GM13976 (cell line): ENCODE results near the gene SNAI3.

Source experiments
- DNase-seq: peaks from one replicate; pipeline ENCODE4 v3.0.0; 2012; ENCODE audit warnings: low spot score
- in situ Hi-C: fragments of 300-500 bp; cut with MboI; formaldehyde crosslinking; loops from one replicate; pipeline ENCODE4 v1.12.0; 2022; ENCODE audit warnings: low sequenced_read_pairs, mixed read lengths, inconsistent platforms; ENCODE audit not compliant: unreplicated experiment
- TF ChIP-seq, protein P1 (sequence below): IDR thresholded peaks from 2 replicates; pipeline ENCODE4 v1.5.1; 2012; ENCODE audit warnings: borderline replicate concordance, mild to moderate bottlenecking; ENCODE audit not compliant: insufficient read depth; ENCODE audit errors: extremely low read depth, missing control alignments, control extremely low read depth

The SNAI3 gene

DNA sequence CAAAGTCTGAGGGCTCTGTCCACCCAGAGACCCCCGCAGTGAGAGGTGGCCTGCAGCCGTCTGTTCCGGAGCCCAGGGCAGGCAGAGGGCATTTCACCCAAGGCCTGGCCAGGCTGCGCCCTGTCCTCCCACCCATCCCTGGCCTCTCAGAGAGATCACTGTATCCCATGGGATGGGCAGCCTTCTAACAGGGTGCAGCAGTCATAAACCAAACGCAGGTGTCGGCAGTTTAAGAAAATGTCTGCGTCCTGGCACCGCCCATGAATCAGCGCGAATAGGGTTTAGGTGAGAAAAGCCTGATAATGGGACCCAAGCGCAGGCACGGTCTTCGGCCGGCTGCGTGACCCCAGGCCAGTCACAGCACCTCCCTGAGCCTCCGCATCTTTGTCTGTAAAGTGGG, 40.9 kb downstream of the SNAI3 start:
- in situ Hi-C loops, result no loop called here
- TF ChIP-seq, protein P1, sequence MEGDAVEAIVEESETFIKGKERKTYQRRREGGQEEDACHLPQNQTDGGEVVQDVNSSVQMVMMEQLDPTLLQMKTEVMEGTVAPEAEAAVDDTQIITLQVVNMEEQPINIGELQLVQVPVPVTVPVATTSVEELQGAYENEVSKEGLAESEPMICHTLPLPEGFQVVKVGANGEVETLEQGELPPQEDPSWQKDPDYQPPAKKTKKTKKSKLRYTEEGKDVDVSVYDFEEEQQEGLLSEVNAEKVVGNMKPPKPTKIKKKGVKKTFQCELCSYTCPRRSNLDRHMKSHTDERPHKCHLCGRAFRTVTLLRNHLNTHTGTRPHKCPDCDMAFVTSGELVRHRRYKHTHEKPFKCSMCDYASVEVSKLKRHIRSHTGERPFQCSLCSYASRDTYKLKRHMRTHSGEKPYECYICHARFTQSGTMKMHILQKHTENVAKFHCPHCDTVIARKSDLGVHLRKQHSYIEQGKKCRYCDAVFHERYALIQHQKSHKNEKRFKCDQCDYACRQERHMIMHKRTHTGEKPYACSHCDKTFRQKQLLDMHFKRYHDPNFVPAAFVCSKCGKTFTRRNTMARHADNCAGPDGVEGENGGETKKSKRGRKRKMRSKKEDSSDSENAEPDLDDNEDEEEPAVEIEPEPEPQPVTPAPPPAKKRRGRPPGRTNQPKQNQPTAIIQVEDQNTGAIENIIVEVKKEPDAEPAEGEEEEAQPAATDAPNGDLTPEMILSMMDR, result no peak
- DNase-seq, result no peak

DNA sequence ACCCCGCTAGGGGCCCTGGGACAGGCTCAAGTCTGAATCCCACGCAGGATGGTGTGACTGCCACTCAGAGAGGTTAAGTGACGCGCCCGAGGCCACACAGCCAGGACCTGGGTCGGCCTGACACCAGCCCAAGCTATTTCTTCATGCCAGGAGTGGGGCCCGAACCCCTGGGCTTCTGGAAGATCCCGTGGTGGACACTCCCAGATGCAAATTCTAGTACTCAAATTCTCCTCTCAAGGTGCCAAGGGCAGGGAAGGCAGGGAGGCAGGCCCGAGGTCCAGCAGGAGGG, 42.7 kb downstream of the SNAI3 start:
- in situ Hi-C loops, result no loop called here
- no peak for DNase-seq
- TF ChIP-seq, protein P1, result no peak

DNA sequence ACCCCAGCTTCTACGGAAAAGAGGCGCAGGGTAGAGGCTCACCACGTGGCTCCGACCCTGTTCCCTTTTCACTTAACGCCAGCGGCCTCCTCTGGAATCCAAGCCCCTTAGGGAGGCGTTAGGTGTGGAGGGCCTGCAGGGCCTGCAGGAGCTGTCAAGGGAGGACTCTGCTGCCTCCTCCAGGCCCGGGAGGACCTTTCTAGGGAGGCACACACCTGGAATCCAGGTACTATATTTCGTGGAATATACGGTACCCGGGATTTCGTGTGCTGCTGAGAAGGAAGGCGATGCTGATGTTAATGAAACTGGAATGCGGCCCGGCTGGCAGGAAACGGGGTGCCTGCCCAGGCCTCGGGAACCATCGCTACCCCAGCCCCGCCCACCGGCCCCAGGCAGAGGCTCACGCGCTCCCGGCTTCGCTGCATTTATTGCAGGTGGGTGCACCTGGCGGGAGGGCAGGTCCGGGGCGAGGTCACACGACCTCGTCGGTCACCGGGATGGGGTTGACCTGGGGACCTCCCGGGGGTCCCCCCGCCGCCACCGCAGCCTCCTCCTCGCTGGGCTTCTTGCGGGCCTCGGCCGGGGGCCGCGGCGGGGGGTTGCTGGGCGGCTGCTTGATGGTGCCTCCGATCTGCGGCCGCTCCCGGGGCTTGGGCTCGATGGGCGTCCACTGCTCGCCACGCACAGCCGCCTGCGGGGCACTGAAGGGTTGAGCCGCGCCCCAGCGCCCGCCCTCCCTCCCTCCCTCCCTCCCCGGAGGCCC, 43.2 kb downstream of the SNAI3 start:
- DNase-seq, result no peak
- in situ Hi-C loops, result no loop called here
- TF ChIP-seq, protein P1, result no peak

DNA sequence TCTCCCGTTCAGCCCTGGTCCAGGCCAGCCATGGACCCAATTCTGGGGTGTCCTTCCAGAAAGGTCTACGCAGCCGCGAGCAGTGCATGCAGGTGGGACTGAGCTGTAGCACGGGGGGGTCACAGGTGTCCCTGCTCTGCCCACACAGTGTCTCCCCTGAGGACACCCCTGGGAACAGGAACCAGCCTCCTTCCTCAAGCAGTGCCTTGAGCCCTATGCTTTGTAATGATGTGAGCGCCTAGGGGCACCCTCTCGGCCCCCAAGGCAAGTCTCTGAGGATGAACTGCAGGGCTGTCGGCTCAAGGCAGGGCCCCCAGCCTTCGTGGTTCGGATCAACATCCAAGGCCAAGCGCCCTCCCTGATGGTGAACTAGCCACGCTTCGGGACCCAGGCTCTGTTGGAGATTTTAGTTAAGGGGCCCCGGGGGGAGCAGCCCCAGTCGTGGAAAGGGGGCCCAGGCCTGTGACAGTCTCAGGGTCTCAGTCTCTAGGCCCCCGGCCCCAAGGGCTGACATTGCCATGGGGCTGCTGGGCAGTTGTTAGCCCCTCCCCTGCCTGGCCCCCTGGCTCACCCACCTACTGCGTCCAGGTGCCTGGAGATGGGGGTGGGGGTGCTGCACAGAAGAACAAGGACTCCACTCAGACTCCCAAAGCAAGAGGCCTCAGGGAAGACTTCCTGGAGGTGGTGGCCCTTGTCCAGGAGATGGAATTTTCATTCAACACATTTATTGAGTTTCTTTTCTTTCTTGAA, 45.6 kb downstream of the SNAI3 start:
- TF ChIP-seq, protein P1, result no peak
- in situ Hi-C loops, result no loop called here
- DNase-seq, result no peak

DNA sequence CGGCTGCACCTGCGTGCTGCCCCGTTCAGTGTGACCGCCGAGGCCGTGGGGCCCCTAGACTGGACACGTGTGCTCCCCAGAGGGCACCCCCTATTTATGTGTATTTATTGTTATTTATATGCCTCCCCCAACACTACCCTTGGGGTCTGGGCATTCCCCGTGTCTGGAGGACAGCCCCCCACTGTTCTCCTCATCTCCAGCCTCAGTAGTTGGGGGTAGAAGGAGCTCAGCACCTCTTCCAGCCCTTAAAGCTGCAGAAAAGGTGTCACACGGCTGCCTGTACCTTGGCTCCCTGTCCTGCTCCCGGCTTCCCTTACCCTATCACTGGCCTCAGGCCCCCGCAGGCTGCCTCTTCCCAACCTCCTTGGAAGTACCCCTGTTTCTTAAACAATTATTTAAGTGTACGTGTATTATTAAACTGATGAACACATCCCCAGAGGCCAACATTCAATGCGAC, 46.2 kb downstream of the SNAI3 start:
- no peak for DNase-seq
- TF ChIP-seq, protein P1, result no peak
- in situ Hi-C loops, result no loop called here

DNA sequence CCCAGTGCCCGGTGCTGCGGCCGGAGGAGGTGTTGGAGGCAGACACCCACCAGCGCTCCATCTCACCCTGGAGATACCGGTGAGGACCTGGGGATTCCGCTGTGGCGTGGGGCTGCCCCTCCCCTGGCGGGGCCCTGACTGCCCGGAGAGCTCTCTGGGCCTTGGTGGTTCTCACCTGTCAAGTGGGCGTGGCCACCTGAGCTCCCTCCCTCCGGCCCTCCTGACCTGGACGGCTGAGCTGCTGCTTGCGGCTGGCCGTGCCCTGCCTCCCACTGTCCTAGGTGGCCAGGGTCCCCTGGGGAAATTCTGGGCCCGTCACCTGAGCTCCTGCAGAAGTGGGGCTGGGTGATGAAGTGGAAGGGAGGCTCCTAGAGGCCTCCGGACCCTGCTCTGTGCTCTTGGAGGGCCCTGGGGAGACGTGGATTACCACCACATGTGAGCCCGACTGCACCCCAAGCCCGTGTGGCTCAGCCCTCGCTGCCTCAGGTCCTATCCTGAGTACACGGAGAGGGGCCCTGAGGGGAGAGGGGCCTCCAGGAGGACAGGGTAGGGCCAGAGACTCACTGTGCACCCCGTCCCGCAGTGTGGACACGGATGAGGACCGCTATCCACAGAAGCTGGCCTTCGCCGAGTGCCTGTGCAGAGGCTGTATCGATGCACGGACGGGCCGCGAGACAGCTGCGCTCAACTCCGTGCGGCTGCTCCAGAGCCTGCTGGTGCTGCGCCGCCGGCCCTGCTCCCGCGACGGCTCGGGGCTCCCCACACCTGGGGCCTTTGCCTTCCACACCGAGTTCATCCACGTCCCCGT, 46.9 kb downstream of the SNAI3 start:
- peak; percentile 60 for DNase-seq
- TF ChIP-seq, protein P1, result no peak
- in situ Hi-C loops, result no loop called here
